ENCODE data around the gene CRAT.

CRAT gene

DNA sequence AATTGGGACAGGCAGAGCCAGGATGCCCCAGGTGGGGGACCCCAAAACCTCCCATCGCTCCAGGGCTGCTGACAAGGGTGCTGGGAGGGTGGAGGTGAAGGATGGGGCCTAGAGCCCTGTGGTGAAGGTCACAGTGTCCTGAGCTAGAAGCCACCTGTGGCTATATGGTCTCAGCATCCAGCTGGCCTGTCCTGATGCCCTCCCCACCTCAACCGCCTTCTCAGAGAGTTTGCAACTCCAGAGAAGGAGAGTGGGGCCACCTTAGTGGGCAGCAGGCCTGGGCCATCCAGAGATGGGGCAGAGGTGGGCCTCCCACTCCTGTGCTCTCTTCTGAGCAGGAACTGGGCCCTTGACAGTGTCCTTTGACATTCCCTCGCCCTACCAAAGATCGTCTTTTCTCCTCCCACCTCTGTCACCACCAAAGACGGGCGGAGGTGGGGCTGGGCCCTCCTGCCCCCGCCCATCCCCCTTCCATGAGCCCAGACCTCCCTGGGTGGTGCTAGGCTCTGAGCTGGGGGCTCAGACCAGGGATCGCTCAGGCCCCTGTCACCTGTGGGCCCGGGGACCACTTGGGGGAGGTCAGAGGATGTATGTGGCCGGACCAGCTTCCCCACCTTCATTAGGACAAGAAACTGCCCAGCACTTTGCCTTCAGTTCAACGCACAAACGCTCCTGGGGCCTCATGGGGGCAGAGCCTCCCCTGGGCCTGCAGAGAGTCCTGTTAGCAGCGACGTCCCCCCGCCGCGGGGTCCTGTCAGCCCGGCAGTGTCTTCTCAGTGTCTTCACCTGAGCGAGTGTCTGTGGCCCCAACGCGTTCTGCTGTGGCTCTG lies 39.7 kb downstream of the CRAT start:
- Histone ChIP-seq H3K4me1 (ENCODE audit: control insufficient read depth, insufficient read depth, low read length) (peaks cover 29% of the 10 kb centered on the region), H3K36me3 (ENCODE audit: control insufficient read depth, insufficient read depth, low read length) (peaks cover 34% of the 10 kb centered on the region), H3K27me3 (ENCODE audit: control insufficient read depth, insufficient read depth, low read length) (no peaks in the 10 kb centered on the region), H3K9me3 (ENCODE audit: control insufficient read depth, insufficient read depth, low read depth, low read length) (no peaks in the 10 kb centered on the region), H3K27ac (ENCODE audit: low read depth, low read length) (peak overlapping the region; percentile 37), H3K4me3 (ENCODE audit: low read depth, low read length) (peak overlapping the region; percentile 32; the same call in 1 of the 2 replicates), H3K9ac (ENCODE audit: low read length) (peak overlapping the region; percentile 22)

DNA sequence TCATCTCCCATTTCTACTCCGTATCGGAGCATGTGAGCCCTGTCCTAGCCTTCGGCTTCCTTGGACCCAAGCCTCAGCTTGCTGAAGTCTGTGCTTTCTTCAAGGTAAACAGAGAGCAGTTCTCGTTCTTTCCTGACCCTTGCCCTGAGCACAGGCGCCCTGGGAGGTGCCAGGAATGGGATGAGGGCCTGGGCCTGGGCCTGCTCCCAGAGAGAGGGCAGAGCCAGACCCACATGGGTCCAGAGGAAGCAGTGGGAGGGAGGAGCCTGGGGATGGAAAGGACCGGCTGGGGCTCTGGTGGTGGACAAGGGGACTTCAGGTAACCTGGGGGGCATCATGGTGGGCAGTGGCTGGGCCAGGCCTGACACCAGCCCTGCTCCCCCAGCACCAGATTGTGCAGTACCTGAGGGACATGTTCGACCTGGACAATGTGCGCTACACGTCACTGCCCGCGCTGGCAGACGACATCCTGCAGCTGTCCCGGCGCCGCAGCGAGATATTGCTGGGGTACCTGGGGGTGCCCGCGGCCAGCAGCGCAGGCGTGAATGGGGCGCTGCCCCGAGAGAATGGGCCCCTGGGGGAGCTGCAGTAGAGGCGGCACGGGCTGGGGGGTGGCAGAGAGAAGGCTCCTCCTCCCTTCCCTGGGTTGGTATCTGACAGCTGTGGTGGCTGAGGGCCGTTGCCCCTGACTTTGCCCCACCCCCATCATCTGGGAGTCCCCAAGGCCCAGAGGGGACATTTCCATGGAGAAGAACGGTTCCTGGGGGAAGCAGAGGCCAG lies 40.5 kb downstream of the CRAT start:
- no peaks in the 10 kb centered on the region for H3K27me3 ChIP-seq (ENCODE audit: control insufficient read depth, insufficient read depth, low read length)
- H3K4me3 ChIP-seq (ENCODE audit: low read depth, low read length): no peak overlapping the region
- H3K9me3 ChIP-seq (ENCODE audit: control insufficient read depth, insufficient read depth, low read depth, low read length): no peaks in the 10 kb centered on the region
- H3K27ac ChIP-seq (ENCODE audit: low read depth, low read length): no peak overlapping the region
- peaks cover 39% of the 10 kb centered on the region for H3K36me3 ChIP-seq (ENCODE audit: control insufficient read depth, insufficient read depth, low read length)
- H3K9ac ChIP-seq (ENCODE audit: low read length): no peak overlapping the region
- H3K4me1 ChIP-seq (ENCODE audit: control insufficient read depth, insufficient read depth, low read length): peaks cover 29% of the 10 kb centered on the region

DNA sequence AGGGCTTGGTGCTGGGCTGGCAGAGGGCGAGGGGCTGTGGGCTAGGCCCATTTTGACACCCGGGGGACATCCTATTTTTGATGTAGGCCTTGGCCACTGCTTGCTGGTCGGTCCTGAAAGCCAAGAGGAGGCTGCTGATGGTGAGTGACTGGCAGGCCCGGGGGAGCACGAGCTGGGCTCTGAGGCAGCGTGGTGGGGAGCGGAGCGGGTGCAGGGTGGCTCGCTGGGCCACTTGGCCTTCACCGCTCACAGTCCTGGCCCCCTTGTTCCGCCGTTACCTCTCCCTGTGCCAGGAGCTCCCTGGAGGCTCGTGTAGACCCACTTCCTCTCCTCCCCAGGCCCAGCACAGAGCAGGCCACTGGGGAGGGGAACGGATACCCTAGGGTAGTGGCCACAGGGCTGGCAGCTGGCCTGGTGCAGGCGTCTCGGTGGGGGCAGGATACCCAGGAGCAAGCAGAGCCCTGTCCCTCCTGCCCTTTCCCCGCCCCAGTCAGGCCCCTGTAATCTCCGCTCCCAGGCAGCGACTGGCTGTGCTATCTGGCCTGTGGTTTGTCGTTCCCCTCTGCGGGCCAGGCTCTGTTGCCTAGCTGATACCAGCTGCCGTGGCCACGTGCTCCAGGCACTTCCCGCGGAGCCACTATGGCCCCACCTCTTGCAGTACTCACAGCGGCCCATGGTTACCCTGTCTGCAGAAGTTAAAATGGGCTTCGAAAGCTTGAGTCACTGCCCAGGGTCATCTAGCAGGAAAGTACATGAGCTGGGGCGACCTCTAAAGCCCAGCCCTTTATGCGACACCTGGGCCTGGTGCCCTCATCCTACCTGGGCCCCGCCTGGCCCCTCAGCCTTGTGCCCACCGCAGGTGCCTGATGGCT lies 41.4 kb downstream of the CRAT start:
- Histone ChIP-seq H3K9me3 (ENCODE audit: control insufficient read depth, insufficient read depth, low read depth, low read length) (no peaks in the 10 kb centered on the region), H3K4me1 (ENCODE audit: control insufficient read depth, insufficient read depth, low read length) (peaks cover 29% of the 10 kb centered on the region), H3K36me3 (ENCODE audit: control insufficient read depth, insufficient read depth, low read length) (peaks cover 44% of the 10 kb centered on the region), H3K27ac (ENCODE audit: low read depth, low read length) (no peak overlapping the region), H3K9ac (ENCODE audit: low read length) (no peak overlapping the region), H3K27me3 (ENCODE audit: control insufficient read depth, insufficient read depth, low read length) (no peaks in the 10 kb centered on the region), H3K4me3 (ENCODE audit: low read depth, low read length) (no peak overlapping the region)

DNA sequence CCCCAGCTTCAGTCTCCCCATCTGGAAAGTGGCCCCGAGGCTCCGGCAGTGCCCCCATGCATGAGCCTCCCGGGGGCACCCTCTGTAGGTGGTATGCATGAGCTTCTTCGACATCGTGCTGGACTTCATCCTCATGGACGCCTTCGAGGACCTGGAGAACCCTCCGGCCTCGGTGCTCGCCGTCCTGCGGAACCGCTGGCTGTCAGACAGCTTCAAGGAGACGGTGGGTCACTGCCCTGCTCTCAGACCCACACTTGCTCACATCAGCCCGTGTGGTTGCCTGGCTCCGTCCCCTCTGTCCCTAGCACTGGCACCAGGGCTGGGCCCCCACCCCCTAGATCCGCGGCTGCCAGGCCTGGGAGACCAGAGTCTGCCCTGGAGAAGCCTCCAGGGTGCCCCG lies 42.5 kb downstream of the CRAT start:
- Histone ChIP-seq H3K4me3 (ENCODE audit: low read depth, low read length) (no peak overlapping the region), H3K36me3 (ENCODE audit: control insufficient read depth, insufficient read depth, low read length) (peaks cover 52% of the 10 kb centered on the region), H3K9me3 (ENCODE audit: control insufficient read depth, insufficient read depth, low read depth, low read length) (no peaks in the 10 kb centered on the region), H3K9ac (ENCODE audit: low read length) (no peak overlapping the region), H3K27me3 (ENCODE audit: control insufficient read depth, insufficient read depth, low read length) (no peaks in the 10 kb centered on the region), H3K27ac (ENCODE audit: low read depth, low read length) (no peak overlapping the region), H3K4me1 (ENCODE audit: control insufficient read depth, insufficient read depth, low read length) (peaks cover 29% of the 10 kb centered on the region)

DNA sequence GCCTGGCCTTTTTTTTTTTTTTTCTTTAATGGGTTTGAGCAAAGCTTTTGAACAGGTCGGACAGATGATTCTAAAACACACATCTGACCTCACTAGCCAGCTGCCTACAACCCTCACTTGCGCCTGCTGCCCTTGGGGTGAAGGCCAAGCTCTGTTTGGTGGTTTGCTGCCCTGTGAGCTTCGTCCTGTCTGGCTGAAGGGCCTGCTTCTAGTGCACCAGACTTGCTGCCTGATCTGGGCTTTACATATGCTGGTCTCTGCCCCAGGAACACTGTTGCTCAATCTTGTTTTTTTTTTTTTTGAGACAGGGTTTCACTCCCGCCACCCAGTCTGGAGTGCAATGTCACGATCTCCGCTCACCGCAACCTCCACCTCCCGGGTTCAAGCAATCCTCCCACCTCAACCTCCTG lies 46.1 kb downstream of the CRAT start:
- H3K9me3 ChIP-seq (ENCODE audit: control insufficient read depth, insufficient read depth, low read depth, low read length): no peaks in the 10 kb centered on the region
- H3K36me3 ChIP-seq (ENCODE audit: control insufficient read depth, insufficient read depth, low read length): peaks cover 69% of the 10 kb centered on the region
- H3K9ac ChIP-seq (ENCODE audit: low read length): no peak overlapping the region
- no peaks in the 10 kb centered on the region for H3K27me3 ChIP-seq (ENCODE audit: control insufficient read depth, insufficient read depth, low read length)
- H3K4me3 ChIP-seq (ENCODE audit: low read depth, low read length): no peak overlapping the region
- no peak overlapping the region for H3K27ac ChIP-seq (ENCODE audit: low read depth, low read length)
- peaks cover 3% of the 10 kb centered on the region; the same call in 1 of the 2 replicates for H3K4me1 ChIP-seq (ENCODE audit: control insufficient read depth, insufficient read depth, low read length)

DNA sequence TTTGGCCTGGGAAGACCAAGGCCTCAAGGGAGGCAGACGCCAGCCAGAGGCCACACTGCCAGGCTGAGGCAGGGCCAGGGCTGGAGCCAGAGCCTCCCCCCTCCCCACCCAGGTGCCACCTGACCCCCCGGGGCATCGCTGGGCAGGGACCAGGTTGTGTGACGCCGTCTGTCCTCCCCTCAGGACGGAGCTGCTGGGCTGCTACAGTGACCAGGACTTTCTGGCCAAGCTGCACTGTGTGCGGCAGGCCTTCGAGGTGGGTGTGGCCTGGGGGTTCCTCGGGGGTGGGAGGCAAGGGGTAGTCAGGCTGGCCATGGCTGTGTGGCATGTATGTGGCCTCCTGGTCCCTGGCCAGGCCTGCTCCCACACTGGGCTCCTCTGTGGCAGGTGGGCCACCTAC lies 47.5 kb downstream of the CRAT start:
- Histone ChIP-seq H3K9ac (ENCODE audit: low read length) (no peak overlapping the region), H3K4me3 (ENCODE audit: low read depth, low read length) (no peak overlapping the region), H3K9me3 (ENCODE audit: control insufficient read depth, insufficient read depth, low read depth, low read length) (no peaks in the 10 kb centered on the region), H3K4me1 (ENCODE audit: control insufficient read depth, insufficient read depth, low read length) (no peaks in the 10 kb centered on the region), H3K27me3 (ENCODE audit: control insufficient read depth, insufficient read depth, low read length) (no peaks in the 10 kb centered on the region), H3K36me3 (ENCODE audit: control insufficient read depth, insufficient read depth, low read length) (peaks cover 66% of the 10 kb centered on the region), H3K27ac (ENCODE audit: low read depth, low read length) (no peak overlapping the region)

DNA sequence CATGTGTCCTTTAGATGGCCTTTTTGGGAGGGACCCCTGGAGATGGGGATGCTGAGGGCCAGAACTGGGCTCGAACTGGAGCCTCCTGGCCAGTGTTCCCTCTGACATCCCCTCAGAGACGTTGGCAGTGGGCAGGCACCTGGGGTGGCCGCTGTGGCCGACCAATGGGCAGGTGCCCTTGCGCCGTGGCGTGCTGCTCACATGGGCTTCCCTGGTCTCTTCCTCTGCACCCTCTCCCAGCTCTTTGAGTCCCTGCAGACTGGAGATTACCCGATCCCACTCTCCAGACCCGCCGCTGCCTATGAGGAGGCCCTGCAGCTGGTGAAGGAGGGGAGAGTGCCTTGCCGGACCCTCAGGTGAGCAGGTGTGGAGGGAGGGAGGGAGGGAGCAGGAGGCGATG lies 49.6 kb downstream of the CRAT start:
- no peak overlapping the region for H3K27ac ChIP-seq (ENCODE audit: low read depth, low read length)
- no peak overlapping the region for H3K4me3 ChIP-seq (ENCODE audit: low read depth, low read length)
- H3K9ac ChIP-seq (ENCODE audit: low read length): no peak overlapping the region
- H3K9me3 ChIP-seq (ENCODE audit: control insufficient read depth, insufficient read depth, low read depth, low read length): no peaks in the 10 kb centered on the region
- peaks cover 61% of the 10 kb centered on the region for H3K36me3 ChIP-seq (ENCODE audit: control insufficient read depth, insufficient read depth, low read length)
- no peaks in the 10 kb centered on the region for H3K4me1 ChIP-seq (ENCODE audit: control insufficient read depth, insufficient read depth, low read length)
- no peaks in the 10 kb centered on the region for H3K27me3 ChIP-seq (ENCODE audit: control insufficient read depth, insufficient read depth, low read length)

DNA sequence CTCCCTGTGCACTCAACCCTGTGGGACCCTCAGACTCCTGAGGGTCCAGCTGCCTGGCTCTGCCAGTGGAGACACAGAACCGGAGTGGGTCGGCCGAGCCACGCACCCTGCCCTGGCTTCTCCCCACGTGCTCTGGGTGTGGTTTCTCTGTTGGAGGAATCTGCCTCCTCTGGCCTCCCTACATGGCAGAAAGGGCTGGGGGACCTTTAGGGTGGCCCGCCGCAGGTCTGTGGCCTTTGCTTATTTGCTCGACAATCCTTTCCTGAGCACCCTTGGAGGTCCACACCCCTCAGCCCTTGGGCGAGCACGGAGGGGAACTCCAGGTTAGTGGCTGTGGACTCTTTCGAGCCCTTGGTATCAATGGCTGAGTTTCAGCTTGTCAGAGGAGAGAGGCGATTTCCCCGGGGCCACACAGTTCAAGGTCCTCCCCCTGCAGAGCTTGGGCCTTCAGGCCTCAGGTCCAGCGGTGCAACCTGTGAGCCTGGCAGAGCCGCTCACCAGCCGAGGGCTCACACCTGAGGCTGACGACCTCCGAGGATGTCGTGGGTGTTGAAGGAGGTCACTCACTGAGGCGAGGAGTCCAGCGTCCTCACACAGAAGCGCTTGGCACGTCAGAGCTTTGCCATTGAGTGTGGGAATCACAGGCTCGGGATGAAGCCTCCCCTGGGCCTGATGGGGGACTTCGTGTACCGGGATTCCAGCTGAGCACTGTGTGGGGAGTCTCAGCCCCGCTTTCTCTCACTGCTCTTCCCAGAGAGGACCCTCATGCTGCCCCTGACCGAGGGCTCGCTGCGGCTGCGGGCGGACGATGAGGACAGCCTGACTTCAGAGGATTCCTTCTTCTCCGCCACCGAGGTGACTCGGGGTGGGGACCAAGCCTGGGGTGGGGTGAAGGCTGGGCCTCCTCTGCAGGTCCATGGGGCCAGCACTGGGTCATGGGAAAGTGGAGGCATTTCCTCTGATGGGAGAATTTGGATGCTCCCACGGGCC lies 50.5 kb downstream of the CRAT start:
- no peak overlapping the region for H3K9ac ChIP-seq (ENCODE audit: low read length)
- no peak overlapping the region for H3K27ac ChIP-seq (ENCODE audit: low read depth, low read length)
- peaks cover 56% of the 10 kb centered on the region for H3K36me3 ChIP-seq (ENCODE audit: control insufficient read depth, insufficient read depth, low read length)
- H3K9me3 ChIP-seq (ENCODE audit: control insufficient read depth, insufficient read depth, low read depth, low read length): no peaks in the 10 kb centered on the region
- no peak overlapping the region for H3K4me3 ChIP-seq (ENCODE audit: low read depth, low read length)
- no peaks in the 10 kb centered on the region for H3K27me3 ChIP-seq (ENCODE audit: control insufficient read depth, insufficient read depth, low read length)
- no peaks in the 10 kb centered on the region for H3K4me1 ChIP-seq (ENCODE audit: control insufficient read depth, insufficient read depth, low read length)

DNA sequence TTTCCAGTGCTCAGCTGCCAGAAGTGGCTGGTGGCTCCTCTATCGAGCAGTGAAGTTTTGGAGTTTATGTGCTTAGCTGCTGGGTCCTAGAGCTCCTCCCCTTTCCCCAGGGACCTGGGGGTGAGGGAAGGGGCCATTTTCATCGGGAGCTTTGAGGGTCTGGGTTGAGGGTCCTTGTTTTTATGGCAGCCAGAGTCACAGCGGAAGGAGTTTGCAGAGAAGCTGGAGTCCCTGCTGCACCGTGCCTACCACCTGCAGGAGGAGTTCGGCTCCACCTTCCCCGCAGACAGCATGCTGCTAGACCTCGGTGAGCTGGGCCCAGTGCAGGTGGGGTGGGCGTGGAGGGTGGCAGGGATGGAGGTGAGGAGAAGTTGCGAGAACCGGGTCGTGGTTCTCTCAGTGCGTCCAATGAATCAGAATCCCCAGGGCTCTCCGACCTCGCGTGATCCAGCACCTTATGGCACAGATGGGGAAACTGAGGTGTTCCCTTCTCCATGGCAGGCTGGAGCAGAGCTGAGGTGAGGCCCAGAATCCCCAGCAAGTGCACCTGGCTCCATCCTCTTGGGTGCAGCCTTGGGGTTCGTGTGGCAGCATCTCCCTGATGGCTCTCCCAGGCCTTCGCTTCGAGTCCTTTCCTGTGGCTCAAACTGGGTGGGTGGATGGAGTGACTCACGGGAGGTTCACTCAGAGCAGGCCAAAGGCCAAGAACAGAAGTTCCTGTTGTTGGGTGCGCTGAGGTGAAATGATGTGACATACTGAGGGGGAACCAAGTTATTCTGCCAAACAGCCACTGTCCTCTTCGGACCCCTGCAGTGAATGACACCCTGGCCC lies 51.4 kb downstream of the CRAT start:
- no peak overlapping the region for H3K4me3 ChIP-seq (ENCODE audit: low read depth, low read length)
- no peaks in the 10 kb centered on the region for H3K4me1 ChIP-seq (ENCODE audit: control insufficient read depth, insufficient read depth, low read length)
- no peaks in the 10 kb centered on the region for H3K27me3 ChIP-seq (ENCODE audit: control insufficient read depth, insufficient read depth, low read length)
- H3K36me3 ChIP-seq (ENCODE audit: control insufficient read depth, insufficient read depth, low read length): peaks cover 56% of the 10 kb centered on the region
- no peak overlapping the region for H3K9ac ChIP-seq (ENCODE audit: low read length)
- no peaks in the 10 kb centered on the region for H3K9me3 ChIP-seq (ENCODE audit: control insufficient read depth, insufficient read depth, low read depth, low read length)
- H3K27ac ChIP-seq (ENCODE audit: low read depth, low read length): no peak overlapping the region

Measured in HUES6 (cell line).